ENCODE measurements around the gene MAN2A2. TPM values are rescaled to one million over a fixed set of nuclear protein-coding genes. Genes with fewer than 3 reads are reported as not detected.

The MAN2A2 gene
- total RNA-seq, 1 experiment from 2014 or later, result 31.0 TPM

GRCh38 chr15:90933301-90933700, 30.2 kb downstream of the MAN2A2 start:
- ChIA-PET POLR2A (interaction anchor here (2.3 kb wide), 1 partner anchor 30 kb away, joined by 17 read pairs; the partner anchor contains the start of gene MAN2A2), CTCF (interaction anchor here (0.9 to 7.7 kb wide), 30 partner anchors 9 to 336 kb away, joined by 3 to 264 read pairs (median 13); partner anchors contain the start of genes BLM, FES, MAN2A2 and RCCD1)
- Mint-ChIP-seq H3K9me3 (no peaks in the 10 kb centered on the region), H3K36me3 (peaks cover 8% of the 10 kb centered on the region; the same call in 1 of the 2 replicates), H3K27ac (no peak overlapping the region), H3K4me3 (no peak overlapping the region), H3K4me1 (peaks cover 23% of the 10 kb centered on the region), H3K27me3 (ENCODE audit: low read depth) (peaks cover 12% of the 10 kb centered on the region)
- DNase-seq (ENCODE audit: low spot score), result no peak
- no peak for ATAC-seq
- TF ChIP-seq ESRRA (CRISPR knock-in tag; IDR thresholded peaks at IDR 0.05; ENCODE audit: borderline replicate concordance) (no peak), E2F5 (CRISPR knock-in tag; IDR thresholded peaks at IDR 0.05) (no peak), JUN (CRISPR knock-in tag; IDR thresholded peaks at IDR 0.05) (no peak), ZBTB43 (CRISPR knock-in tag; IDR thresholded peaks at IDR 0.05) (no peak), NR2C2 (CRISPR knock-in tag; IDR thresholded peaks at IDR 0.05) (no peak), CTCF (IDR thresholded peaks at IDR 0.05) (no peak), NFATC4 (CRISPR knock-in tag; IDR thresholded peaks at IDR 0.05) (no peak), FOXP4 (CRISPR knock-in tag; IDR thresholded peaks at IDR 0.05) (no peak), ZBTB21 (CRISPR knock-in tag; IDR thresholded peaks at IDR 0.05; ENCODE audit: borderline replicate concordance) (no peak), FOXP1 (CRISPR knock-in tag; IDR thresholded peaks at IDR 0.05; ENCODE audit: borderline replicate concordance) (no peak), CREB1 (CRISPR knock-in tag; IDR thresholded peaks at IDR 0.05) (no peak), NR1H2 (CRISPR knock-in tag; IDR thresholded peaks at IDR 0.05) (no peak), USF2 (CRISPR knock-in tag; IDR thresholded peaks at IDR 0.05) (no peak), MYBL2 (CRISPR knock-in tag; IDR thresholded peaks at IDR 0.05) (no peak), SP1 (CRISPR knock-in tag; conservative IDR thresholded peaks at IDR 0.05) (no peak), HMGA2 (CRISPR knock-in tag; IDR thresholded peaks at IDR 0.05) (no peak), IRF1 (CRISPR knock-in tag; IDR thresholded peaks at IDR 0.05) (no peak), ARID4B (CRISPR knock-in tag; IDR thresholded peaks at IDR 0.05; ENCODE audit: borderline replicate concordance) (no peak), AR (CRISPR knock-in tag; IDR thresholded peaks at IDR 0.05) (no peak), E2F4 (CRISPR knock-in tag; IDR thresholded peaks at IDR 0.05; ENCODE audit: borderline replicate concordance, low read depth) (no peak)

Data from WTC11 (cell line).